PC-9 (cell line): ENCODE results near the gene SORBS2. TPM values are rescaled to one million over a fixed set of nuclear protein-coding genes. Genes with fewer than 3 reads are reported as not detected.

Experiments used
- BruUV-seq: library from RNA; stranded (reverse); fragments of 400-500 nt; replicated peaks from 2 replicates; lab custom pipeline; 2021; lab: Mats Ljungman, UMichigan
- CTCF ChIA-PET: fragments of 300-600 bp; sonication (Branson Sonifier 250); formaldehyde crosslinking; loops from one replicate; lab custom pipeline; 2022; ENCODE audit warnings: antibody characterized with exemption; lab: Charles Lee
- POLR2A ChIA-PET: fragments of 300-600 bp; sonication (Branson Sonifier 250); formaldehyde crosslinking; loops from one replicate; lab custom pipeline; 2022; ENCODE audit warnings: antibody characterized with exemption; ENCODE audit not compliant: unreplicated experiment; lab: Charles Lee
- DNase-seq, 2 experiments: peaks; one replicate each; pipeline versions ENCODE4 v3.0.0 to v3.0.0-alpha.2; 2015 to 2022; ENCODE audit warnings: mixed read lengths in 1 of 2
- H2AFZ ChIP-seq: fragments of 200-600 bp; sonication (generic); 2 replicates; pipeline ENCODE4 v1.8.1; 2017; ENCODE audit warnings: antibody characterized with exemption
- H3F3A ChIP-seq: fragments of 200-600 bp; sonication (generic); 2 replicates; pipeline ENCODE4 v1.8.1; 2017; ENCODE audit warnings: antibody characterized with exemption, mild to moderate bottlenecking, low read depth; ENCODE audit not compliant: insufficient read depth
- H3K27ac ChIP-seq: fragments of 200-600 bp; sonication (generic); 2 replicates; pipeline ENCODE4 v1.6.1; 2016; ENCODE audit warnings: mixed run types
- H3K27me3 ChIP-seq: fragments of 200-600 bp; sonication (generic); 2 replicates; pipeline ENCODE4 v1.6.1; 2016; ENCODE audit warnings: low read depth, mixed run types; ENCODE audit not compliant: insufficient read depth
- H3K36me3 ChIP-seq: fragments of 200-600 bp; sonication (generic); 2 replicates; pipeline ENCODE4 v1.6.1; 2016; ENCODE audit warnings: low read depth, mixed run types
- H3K4me1 ChIP-seq: fragments of 200-600 bp; sonication (generic); replicated peaks from 2 replicates; pipeline ENCODE4 v1.6.1; 2016; ENCODE audit warnings: mixed run types; ENCODE audit not compliant: insufficient read depth
- H3K4me2 ChIP-seq: fragments of 200-600 bp; sonication (generic); 2 replicates; pipeline ENCODE4 v1.6.1; 2017; ENCODE audit warnings: mixed run types
- H3K4me3 ChIP-seq: fragments of 200-600 bp; sonication (generic); 2 replicates; pipeline ENCODE4 v1.6.1; 2016; ENCODE audit warnings: mixed run types
- H3K79me2 ChIP-seq: fragments of 200-600 bp; sonication (generic); 2 replicates; pipeline ENCODE4 v1.6.1; 2017; ENCODE audit warnings: low read depth, mixed run types
- H3K9me2 ChIP-seq: fragments of 200-600 bp; sonication (generic); 2 replicates; pipeline ENCODE4 v1.8.1; 2017; ENCODE audit warnings: mild to moderate bottlenecking; ENCODE audit not compliant: insufficient read depth
- H3K9me3 ChIP-seq: fragments of 200-600 bp; sonication (generic); 2 replicates; pipeline ENCODE4 v1.8.1; 2016; ENCODE audit warnings: low read depth; ENCODE audit not compliant: insufficient read depth
- H4K20me1 ChIP-seq: fragments of 200-600 bp; sonication (generic); 2 replicates; pipeline ENCODE4 v1.8.1; 2017; ENCODE audit not compliant: insufficient read depth
- EZH2 ChIP-seq: fragments of 200-600 bp; sonication (generic); IDR thresholded peaks from 2 replicates; pipeline ENCODE4 v1.8.0; 2017; ENCODE audit warnings: antibody characterized with exemption, low read depth
- intact Hi-C: fragments of 100-400 bp; cut with micrococcal nuclease; formaldehyde crosslinking; loops from one replicate; pipeline ENCODE4 v1.10.0; 2022; ENCODE audit not compliant: unreplicated experiment
- total RNA-seq: library from RNA; stranded (reverse); gene quantifications from 2 replicates; pipeline ENCODE4 v1.2.3, GENCODE V29; 2021
- TF ChIP-seq, protein P1 (sequence below): fragments of 200-600 bp; sonication (generic); conservative IDR thresholded peaks from 2 replicates; pipeline ENCODE4 v1.6.1; 2017; ENCODE audit warnings: mixed run types, antibody characterized with exemption, mild to moderate bottlenecking, moderate library complexity

The SORBS2 gene
- total RNA-seq, 1 experiment from 2014 or later: 16.4 TPM

DNA sequence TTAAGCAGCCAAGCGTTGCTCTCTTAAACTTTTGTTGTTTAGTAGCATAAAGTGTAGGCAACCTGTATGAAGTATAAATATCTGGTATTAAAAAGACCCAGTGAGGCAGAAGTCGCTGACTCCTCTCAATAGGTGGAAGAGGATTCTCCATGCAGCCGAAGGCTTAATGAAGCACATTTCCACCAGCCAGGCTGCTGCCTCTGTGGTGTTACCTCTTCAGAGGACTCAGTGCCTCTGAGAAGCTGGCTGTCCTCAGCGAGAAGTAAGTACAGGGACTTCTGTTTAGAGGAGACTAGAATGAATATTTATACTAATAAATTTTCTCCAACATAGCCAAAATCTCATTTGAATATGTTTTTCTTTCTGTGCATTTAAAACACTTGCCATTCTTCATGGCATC is 6.0 kb downstream of the SORBS2 start:
- Histone ChIP-seq H3K4me2 (no peak overlapping the region), H2AFZ (no peak overlapping the region), H3K4me3 (no peak overlapping the region), H3F3A (no peaks in the 10 kb centered on the region), H3K36me3 (no peaks in the 10 kb centered on the region), H3K27ac (no peak overlapping the region), H3K9me3 (no peaks in the 10 kb centered on the region), H3K27me3 (no peaks in the 10 kb centered on the region), H4K20me1 (no peaks in the 10 kb centered on the region), H3K4me1 (peaks cover 5% of the 10 kb centered on the region; the same call in 1 of the 2 replicates), H3K79me2 (no peaks in the 10 kb centered on the region), H3K9me2 (no peaks in the 10 kb centered on the region)
- no peak for DNase-seq
- no TSS peak for BruUV-seq
- intact Hi-C loops: no loop called here
- TF ChIP-seq, protein P1, sequence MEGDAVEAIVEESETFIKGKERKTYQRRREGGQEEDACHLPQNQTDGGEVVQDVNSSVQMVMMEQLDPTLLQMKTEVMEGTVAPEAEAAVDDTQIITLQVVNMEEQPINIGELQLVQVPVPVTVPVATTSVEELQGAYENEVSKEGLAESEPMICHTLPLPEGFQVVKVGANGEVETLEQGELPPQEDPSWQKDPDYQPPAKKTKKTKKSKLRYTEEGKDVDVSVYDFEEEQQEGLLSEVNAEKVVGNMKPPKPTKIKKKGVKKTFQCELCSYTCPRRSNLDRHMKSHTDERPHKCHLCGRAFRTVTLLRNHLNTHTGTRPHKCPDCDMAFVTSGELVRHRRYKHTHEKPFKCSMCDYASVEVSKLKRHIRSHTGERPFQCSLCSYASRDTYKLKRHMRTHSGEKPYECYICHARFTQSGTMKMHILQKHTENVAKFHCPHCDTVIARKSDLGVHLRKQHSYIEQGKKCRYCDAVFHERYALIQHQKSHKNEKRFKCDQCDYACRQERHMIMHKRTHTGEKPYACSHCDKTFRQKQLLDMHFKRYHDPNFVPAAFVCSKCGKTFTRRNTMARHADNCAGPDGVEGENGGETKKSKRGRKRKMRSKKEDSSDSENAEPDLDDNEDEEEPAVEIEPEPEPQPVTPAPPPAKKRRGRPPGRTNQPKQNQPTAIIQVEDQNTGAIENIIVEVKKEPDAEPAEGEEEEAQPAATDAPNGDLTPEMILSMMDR: no peak
- no peak for TF ChIP-seq EZH2
- POLR2A ChIA-PET: no interaction called here
- CTCF ChIA-PET: no interaction called here

DNA sequence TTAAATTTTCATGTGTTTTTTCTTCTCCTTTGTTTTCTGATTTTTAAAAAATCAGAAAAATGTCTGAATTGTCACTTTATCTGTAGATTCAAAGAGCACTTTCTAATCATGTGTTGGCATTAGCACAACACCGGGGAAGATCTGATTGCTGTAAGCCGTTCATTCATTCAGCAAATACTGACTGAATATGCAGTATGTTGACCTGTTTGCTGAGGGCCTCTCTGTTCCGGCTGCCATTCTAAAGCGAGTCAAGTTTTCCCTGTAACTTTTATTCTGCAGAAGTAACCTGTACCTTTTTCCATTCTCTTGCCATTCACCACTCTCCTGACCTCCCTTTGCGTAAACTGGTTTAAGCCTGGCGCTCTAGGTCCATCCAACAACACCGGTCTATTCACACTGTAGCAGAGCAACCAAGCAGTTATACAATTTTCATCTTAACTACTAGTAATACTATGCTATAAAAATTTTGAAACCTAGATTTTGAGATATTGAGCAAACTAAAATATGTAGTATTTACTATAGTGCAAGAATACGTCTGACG is 6.7 kb downstream of the SORBS2 start:
- Histone ChIP-seq H3K4me1 (peaks cover 4% of the 10 kb centered on the region; the same call in 1 of the 2 replicates), H3K79me2 (no peaks in the 10 kb centered on the region), H3F3A (no peaks in the 10 kb centered on the region), H3K9me3 (no peaks in the 10 kb centered on the region), H4K20me1 (no peaks in the 10 kb centered on the region), H3K4me3 (no peak overlapping the region), H3K36me3 (no peaks in the 10 kb centered on the region), H3K27me3 (no peaks in the 10 kb centered on the region), H3K4me2 (no peak overlapping the region), H3K27ac (no peak overlapping the region), H3K9me2 (no peaks in the 10 kb centered on the region), H2AFZ (no peak overlapping the region)
- no TSS peak for BruUV-seq
- TF ChIP-seq, protein P1: no peak
- TF ChIP-seq EZH2: no peak
- intact Hi-C loops: no loop called here
- CTCF ChIA-PET: no interaction called here
- POLR2A ChIA-PET: no interaction called here
- DNase-seq: no peak

DNA sequence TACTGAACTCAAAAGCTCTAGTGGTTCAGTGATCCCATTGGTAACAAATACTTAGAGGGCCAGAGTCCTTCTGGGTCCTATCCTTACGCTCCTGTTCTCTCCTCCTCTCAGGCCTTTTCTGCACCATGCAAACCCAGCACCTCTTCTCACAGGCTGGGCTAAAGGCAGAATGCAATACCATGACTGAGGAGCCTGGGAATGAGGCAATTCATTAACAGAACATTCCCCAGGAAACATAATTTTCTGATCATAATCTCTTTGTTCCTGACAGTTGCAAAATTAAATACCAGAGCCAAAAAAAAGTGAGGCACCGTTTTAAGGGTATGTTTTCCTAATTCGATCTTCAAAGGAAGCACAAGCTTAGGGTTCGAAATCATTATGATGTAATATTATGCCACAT is 9.0 kb downstream of the SORBS2 start:
- no peak overlapping the region for H2AFZ ChIP-seq
- no peak overlapping the region for H3K4me3 ChIP-seq
- no TSS peak for BruUV-seq
- DNase-seq: no peak
- H3K9me2 ChIP-seq: no peaks in the 10 kb centered on the region
- H4K20me1 ChIP-seq: no peaks in the 10 kb centered on the region
- ChIA-PET CTCF (no interaction called here), POLR2A (no interaction called here)
- no peaks in the 10 kb centered on the region for H3K36me3 ChIP-seq
- no peak for TF ChIP-seq EZH2
- TF ChIP-seq, protein P1: no peak
- no peaks in the 10 kb centered on the region for H3K79me2 ChIP-seq
- no peaks in the 10 kb centered on the region for H3F3A ChIP-seq
- H3K4me2 ChIP-seq: no peak overlapping the region
- no peaks in the 10 kb centered on the region for H3K27me3 ChIP-seq
- no peaks in the 10 kb centered on the region for H3K9me3 ChIP-seq
- intact Hi-C loops: no loop called here
- no peak overlapping the region for H3K27ac ChIP-seq
- H3K4me1 ChIP-seq: no peaks in the 10 kb centered on the region
